ENCODE data around the gene LRWD1.
A peak's percentile ranks its signal among the peaks of the same experiment; 100 is the strongest.
"Not testable (repeated sequence)": the region's sequence is repeated elsewhere in the genome, so short reads cannot be mapped to it uniquely, and the experiment has no call there.

The LRWD1 gene

DNA sequence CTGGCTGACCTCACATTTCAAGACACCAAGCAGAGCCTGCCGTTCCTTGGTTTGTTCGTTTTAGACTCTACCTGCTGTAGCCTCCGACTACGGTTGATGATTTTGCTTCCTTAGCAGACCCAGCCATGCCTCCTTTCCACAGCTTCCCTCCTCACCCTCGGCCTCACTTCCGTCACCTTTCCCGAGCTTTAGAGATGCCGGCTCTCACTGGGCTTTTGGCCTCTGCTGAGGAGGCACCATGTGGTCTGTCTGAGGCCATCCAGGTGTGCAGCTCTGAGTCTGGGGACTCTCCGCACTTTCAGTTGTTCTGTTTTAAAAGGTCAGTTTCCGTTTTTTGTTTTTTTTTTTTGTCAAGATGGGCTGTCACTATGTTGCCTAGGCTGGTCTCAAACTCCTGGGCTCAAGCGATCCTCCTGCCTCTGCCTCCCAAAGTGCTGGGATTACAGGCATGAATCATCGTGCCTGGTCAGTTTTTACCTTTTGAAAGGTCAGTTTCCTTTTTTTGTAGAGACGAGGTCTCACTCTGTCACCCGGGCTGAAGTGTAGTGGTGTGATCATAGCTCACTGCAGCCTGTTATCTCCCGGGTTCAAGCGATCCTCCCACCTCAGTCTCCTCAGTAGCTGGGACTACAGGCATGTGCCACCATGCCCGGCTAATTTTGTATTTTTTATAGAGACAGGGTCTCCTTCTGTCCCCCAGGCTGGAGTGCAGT is 19.7 kb upstream of the LRWD1 start:
- no peak for DNase-seq (ENCODE audit: low spot score)

DNA sequence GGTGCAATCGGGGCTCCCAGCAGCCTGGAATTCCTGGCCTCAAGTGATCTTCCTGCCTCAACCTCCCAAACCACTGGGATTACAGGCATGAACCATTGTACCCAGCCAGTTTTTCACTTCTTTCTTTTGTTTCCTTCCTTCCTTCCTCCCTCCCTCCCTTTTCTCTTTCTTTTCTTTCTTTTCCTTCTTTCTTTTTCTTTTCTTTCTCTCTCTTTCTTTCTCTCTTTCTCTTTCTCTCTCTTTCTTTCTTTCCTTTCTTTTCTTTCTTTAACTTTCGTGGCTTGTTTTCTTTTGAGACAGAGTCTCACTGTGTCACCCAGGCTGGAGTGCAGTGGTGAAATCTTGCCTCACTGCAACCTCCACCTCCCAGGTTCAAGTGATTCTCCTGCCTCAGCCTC is 19.1 kb upstream of the LRWD1 start:
- no peak for DNase-seq (ENCODE audit: low spot score)

DNA sequence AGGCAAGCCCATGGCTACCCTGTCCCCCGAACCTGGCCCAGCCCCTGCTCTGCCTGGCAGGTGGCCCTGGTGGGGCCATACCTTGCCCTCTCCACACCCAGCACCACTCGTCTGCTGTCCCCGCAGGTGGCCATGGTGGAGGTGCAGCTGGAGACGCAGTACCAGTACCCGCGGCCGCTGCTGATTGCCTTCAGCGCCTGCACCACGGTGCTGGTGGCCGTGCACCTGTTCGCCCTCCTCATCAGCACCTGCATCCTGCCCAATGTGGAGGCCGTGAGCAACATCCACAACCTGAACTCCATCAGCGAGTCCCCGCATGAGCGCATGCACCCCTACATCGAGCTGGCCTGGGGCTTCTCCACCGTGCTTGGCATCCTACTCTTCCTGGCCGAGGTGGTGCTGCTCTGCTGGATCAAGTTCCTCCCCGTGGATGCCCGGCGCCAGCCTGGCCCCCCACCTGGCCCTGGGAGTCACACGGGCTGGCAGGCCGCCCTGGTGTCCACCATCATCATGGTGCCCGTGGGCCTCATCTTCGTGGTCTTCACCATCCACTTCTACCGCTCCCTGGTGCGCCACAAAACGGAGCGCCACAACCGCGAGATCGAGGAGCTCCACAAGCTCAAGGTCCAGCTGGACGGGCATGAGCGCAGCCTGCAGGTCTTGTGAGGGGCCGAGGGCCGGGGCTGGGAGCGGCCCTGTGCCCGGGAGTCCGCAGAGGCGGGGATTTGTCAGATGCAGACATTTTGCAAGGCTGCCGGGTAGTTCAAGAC is 18.2 kb upstream of the LRWD1 start:
- DNase-seq (ENCODE audit: low spot score) = no peak

DNA sequence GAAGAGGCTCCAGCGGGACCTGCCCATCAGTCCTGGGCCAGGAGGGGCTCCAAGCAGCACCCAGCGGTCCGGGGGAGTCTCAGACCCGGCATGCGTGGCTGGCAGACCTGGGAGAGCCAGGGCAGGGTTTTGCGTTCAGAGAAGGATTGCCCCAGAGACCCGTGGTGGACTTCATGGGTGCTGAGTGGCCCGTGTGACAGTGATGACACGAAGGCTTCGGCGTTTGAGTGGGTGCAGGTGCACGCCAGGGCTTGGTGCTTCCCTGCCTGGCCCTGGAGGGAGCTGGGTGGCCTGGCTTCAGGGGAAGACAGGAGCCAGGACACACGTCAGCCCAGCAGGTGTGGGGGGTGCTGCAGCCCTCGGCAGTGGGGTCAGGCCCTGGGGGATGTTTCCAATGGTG is 17.5 kb upstream of the LRWD1 start:
- no peak for DNase-seq (ENCODE audit: low spot score)

DNA sequence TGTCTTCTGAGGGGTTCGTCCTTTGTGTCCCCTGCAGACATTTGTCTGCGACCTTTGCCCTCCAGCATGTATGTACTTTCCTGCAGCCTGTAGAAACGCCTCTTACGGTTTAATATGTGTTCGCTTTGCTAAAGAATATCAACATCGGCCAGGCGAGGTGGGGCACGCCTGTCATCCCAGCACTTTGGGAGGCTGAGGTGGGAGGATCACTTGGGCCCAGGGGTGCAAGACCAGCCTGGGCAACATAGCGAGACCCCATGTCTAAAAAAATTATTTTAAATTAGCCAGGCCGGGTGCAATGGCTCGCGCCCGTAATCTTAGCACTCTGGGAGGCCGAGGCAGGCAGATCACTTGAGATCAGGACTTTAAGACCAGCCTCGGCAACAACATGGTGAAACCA is 15.6 kb upstream of the LRWD1 start:
- no peak for DNase-seq (ENCODE audit: low spot score)

DNA sequence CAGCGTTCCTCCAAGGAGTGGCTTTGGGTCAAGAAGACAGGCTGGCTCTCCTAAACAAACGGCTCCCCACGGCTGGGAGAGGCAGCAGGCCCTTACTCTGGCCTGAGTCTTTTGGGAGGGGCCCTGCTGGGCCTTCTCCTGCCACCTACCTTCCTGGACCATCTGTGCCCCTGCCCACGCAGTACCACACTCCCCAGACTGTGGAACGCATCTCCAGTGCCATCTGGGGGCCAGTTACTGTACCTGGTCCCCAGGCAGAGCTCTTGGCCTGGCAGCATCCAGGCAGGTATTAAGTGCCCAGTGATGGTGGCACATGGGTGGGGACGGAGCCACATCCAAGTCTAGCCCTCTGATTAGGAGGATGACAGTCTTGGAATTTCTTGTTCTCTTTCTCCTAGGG is 14.5 kb upstream of the LRWD1 start:
- DNase-seq (ENCODE audit: low spot score) = no peak

DNA sequence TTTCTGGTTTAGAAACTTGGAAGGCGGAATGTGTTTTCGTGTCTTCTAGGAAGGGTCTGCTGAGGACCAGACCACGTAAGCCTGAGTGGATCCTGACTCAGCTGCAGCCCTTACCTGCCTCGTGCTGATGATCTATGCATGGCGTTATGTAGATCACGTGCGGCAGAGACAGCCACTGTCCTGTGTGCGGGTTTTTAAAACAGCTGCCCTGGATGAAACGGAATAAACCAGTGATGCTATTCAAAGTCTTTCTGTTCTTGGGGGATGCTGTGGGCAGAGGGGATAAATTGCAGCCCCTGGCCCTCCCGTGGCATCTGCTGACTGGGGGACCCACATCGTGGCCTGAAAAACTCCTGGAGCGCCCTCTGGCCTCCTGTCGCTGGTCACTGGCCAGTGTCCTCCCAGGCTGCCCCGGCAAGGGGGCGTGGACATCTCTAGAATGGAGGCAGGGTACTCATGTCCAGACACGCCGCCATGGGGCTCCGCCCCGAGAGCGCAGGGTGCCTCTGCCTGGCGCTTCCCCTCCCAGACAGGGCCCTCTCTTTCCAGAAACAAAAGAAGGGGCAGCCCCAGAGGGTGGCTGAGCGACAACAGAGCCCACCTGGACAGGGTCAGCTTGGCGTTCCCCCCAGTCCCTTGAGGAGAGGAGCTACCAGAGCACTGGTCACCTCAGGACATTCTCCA is 13.3 kb upstream of the LRWD1 start:
- DNase-seq (ENCODE audit: low spot score) = no peak

DNA sequence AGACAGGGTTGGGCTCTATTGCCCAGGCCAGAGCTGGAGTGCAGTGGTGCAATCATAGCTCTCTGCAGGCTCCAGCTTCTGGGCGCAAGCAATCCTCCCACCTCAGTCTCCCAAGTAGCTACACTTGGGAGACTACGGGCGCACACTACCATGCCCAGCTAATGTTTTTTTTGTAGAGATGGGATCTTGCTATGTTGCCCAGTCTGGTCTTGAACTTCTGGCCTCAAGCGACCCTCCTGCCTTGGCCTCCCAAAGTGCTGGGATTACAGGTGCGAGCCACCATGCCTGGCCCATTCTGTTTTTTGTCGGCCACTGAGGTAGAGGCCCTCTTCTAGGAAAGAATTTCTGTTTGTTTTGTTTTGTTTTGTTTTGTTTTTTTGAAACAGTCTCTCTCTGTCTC is 12.3 kb upstream of the LRWD1 start:
- no peak for DNase-seq (ENCODE audit: low spot score)

DNA sequence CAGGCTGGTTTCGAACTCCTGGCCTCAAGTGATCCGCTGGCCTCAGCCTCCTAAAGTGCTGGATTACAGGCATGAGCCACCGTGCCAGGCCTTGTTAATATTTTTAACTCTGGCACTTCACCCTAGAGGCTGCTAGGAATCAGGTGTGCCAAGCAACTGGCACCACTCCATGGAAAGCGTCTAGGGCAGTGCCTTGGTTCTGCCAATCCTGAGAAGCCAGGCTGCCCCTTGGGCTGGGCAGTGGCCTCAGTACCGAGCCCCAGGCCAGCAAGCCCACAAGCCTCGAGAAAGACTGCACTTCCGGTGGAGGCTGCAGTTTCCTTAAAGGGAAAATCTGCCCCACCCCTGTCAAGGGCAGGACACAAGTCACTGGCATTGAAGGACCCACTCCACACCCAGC is 11.5 kb upstream of the LRWD1 start:
- no peak for DNase-seq (ENCODE audit: low spot score)

DNA sequence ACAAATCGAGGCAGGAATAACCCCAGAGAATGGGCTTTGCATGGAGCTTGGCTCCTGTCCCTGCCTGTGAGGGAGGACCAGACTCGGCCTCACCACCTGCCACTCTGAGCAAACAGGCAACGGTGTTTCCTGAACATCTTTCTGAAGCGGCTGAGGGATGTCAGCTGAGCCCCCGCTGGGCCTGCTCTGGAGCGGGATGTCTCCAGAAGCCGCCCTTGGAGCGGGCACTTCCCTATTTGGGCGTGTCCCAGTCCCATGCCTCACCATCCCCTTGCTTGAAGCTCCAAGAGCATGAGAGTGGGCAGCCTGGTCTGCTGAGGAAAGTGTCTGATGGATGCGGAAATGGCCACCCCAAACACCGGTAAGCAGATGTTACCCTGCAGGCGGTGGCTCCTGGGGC is 10.3 kb upstream of the LRWD1 start:
- DNase-seq (ENCODE audit: low spot score) = no peak

DNA sequence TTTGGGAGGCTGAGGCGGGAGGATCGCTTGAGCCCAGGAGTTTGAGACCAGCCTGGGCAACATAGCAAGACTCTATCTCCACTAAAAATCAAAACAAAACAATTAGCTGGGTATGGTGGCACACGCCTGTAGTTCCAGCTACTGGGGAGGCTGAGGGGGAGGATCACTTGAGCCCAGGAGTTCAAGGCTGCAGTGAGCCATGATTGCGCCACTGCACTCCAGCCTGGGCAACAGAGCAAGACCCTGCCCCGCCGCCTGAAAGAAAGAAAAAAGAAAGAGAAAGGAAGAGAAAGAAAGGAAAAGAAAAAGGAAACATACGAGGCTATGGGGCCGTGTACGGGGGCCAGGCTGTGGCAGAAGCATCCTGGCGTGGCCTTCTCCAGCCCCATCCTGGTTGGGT is 9.9 kb upstream of the LRWD1 start:
- not testable (repeated sequence) for DNase-seq (ENCODE audit: low spot score)

DNA sequence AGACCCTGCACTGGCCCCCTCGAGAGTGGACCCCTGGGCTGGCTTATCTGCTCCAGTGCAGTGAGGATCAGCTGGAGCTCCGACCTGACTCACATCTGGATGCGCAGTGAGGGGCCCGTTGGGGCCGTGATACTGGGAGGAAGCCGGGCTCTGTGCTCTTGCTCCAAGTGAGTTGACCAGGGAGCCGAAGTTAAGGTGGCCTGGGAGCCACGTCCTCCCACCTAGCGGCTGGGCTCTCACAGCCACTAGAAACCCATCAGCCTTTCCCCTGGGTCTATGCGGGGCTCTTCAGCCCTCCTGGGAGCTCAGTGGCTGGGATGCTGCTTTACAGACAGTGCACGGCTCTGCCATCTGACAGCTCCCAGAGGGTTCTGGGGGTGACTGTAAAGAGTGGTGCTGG is 9.2 kb upstream of the LRWD1 start:
- DNase-seq (ENCODE audit: low spot score) = no peak

DNA sequence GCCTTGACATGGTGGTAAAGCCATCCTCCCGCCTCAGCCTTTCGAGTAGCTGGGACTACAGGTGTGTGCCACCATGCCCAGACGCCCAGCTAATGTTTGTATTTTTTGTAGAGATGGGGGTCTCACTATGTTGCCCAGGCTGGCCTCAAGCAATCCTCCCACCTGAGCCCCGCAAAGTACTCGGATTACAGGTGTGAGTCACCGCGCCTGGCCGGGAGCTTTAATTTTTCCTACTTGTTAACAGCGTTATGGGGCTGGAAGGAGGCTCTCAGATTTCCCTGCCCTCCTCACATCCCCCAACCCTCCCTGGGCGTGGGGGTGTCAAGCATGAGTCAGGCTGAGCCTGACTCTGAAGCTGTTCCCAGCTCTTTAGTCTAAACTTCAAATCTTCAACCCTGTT is 8.5 kb upstream of the LRWD1 start:
- no peak for DNase-seq (ENCODE audit: low spot score)

DNA sequence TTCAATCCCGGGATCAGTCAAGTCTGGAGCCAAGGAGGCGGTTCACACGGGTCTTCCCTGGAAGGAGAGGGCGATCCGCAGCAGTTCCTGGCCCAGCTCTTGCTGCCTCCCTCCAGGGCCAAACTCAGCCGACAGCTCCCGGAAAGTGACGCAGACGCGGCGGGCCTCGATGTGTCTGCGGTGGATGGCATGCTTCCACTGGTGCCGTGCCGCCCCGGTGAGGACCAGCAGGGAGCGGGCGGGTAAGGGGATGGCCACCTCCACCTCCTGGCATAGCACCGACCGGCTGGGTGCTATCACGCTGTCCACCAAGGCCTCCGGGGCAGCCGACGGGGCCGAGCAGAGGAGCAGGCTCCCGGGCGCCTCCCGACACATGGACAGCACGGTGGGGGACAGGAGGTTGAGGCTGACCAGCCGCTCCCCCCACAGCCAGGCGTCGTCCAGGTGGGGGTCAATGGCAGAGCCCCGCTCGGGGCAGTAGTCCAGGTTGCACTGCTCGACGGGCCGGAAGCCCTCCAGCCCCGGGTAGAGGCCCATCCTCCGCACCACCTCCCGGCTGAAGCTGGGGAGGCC is 7.3 kb upstream of the LRWD1 start:
- no peak for DNase-seq (ENCODE audit: low spot score)

DNA sequence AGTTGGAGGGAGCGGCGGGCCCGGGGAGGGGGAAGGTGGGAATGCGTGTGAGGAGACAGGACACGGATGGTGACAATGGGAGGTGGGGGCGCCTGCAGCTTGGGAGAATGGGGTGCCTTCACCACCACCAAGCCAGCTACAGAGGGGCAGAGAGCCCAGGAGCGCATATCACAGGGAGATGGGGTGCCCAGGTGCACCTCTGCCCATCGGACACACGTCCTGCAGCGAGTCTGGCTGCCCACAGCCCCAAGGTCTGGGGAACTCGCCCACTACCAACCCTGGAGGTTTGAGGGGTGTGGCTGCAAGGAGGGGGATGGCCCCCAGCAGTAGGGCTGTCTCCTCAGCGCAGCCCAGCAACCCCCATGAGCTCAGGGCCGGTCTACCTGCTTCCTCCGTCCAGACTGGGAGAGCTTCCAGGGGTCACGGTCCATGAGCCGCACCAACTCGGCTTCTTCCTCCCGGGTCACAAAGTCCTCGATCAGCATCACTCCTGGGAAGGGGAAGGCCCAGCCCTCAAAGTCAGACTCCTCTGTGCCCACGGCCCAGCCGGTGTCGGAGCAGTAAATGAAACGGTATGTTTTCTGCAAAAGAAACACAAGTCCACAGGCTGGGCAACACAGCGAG is 5.5 kb upstream of the LRWD1 start:
- DNase-seq (ENCODE audit: low spot score) = no peak

DNA sequence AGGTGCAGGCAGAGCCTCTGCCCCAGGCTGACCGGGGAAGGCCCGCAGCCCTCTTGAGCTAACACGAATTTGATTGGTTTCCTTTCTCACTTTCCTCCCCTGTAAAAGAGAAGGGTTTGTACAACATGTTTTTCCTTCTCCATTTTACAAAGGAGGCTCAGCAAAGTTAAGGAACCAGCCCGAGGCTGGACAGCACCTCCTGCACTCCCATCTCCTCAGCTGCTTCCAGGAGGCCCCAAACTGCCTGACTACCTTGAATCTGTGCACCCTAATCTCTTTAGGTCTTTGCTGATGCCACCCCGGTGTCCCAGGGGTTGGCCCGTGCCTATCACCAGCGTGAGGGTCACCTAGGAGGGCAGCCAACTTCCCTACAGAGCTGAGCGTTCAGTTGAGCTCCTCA is 4.3 kb upstream of the LRWD1 start:
- no peak for DNase-seq (ENCODE audit: low spot score)

DNA sequence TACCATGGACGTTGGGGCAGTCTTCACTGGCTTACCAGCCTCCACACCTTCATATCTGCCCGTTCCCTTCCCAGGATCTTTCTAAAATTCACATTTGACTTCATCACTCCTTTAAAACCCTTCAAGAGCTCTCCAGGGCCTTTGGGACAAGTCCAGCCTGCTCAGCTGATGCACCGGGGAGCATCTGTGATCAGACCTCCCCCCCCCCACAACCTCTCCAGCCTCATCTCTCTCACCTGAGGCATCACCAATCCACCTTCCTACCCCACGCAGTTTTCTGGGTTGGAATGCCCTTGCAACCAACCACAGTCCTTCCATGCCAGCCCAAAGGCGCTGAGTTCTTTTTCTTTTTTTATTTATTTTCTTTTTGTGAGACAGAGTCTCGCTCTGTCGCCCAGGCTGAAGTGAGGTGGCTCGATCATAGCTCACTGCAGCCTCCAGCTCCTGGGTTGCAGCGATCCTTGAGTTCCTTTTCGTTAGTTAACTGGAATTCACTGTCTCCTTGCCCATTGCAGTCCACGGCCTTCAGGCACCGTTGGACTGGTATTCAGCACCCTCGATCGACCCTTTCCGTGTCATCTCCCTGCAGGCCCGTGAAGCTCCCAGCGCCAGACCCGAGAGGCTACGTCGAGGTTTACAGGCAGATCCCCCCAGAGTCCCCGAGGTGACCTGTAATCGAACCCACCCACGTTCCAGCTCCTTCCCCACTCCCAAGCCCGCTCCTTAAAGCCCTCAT is 775 bp upstream of the LRWD1 start:
- peak; percentile 21 for DNase-seq (ENCODE audit: low spot score)

DNA sequence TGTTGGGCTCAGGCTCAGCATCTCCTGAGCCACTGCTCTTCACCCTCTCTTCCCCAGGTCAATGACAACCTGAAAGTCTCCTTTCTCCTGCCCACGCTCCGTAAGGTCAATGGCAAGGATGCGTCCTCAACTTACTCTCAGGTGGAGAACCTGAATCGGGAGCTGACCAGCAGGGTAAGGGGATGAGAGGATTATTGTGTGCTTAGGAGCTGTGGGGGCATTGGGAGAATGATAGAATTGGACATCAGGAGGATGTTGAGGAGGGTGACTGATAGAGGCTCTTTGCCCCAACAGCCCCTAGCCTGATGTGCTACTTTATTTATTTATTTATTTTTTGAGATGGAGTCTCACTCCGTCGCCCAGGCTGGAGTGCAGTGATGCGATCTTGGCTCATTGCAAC is 1.3 kb downstream of the LRWD1 start:
- no peak for DNase-seq (ENCODE audit: low spot score)

DNA sequence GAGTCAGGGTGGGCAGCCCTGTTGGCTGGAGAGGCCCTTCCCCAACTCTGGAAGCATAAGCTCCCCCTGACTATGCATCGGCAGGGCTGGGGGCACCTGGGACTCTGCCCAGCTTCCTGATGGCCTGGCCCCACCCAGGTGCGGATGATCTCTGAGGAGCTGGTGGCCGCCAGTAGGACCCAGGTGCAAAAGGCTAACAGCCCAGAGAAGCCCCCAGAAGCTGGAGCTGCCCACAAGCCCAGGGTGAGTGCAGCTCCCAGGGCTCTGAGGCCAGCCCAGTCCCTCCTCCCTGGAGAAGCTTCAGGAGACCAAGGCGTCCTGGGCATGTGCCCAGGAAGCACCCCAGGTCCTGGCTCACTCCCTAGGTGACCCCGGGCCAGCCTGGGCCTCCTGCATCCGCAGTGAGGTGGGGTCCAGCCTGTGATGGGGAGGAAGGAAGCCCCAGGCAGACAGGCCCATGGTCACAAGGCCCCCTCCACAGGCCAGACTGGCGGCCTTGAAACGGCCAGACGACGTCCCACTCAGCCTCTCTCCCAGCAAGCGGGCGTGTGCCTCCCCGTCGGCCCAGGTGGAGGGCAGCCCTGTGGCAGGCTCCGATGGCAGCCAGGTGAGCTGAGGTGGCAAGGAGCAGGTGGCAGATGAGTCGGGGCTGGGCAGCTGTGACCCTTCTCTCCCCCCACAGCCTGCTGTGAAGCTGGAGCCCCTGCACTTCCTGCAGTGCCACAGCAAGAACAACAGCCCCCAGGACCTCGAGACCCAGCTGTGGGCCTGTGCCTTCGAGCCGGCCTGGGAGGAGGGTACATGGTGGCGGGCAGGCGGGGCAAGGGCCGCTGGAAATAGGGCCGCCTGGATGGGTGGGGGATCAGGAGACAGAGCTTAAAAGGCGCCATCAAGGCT is 3.0 kb downstream of the LRWD1 start:
- no peak for DNase-seq (ENCODE audit: low spot score)

DNA sequence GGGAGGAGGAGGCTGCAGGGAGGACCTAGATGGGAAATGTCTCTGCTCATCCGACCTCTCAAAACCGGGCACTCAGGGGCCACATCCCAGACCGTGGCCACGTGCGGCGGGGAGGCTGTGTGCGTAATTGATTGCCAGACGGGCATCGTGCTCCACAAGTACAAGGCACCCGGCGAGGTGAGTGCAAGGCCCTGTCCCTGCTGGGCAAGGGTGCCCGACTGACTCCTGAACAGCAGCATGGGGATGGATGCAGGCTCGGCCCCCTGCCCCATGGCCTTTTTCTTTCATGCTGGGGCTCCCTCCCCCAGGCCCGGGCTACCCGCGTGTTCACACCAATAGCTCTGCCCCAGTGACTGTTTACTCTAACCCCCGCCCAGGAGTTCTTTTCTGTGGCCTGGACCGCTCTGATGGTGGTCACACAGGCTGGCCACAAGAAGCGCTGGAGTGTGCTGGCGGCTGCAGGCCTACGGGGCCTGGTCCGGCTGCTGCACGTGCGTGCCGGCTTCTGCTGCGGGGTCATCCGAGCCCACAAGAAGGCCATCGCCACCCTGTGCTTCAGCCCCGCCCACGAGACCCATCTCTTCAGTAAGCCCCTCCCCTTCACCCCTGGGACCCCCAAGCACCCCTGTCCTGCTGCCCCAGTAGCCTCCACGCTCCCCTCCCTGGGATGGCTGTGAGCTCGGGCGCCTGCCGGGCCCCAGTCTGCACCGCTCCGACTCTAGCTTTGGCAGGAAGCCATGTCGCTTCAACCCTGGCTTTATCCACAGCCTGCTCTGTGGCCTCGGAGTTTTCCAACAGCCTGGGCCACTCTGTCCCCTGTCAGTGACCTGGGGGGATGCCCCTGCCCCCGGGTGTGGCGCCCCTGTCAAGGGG is 3.9 kb downstream of the LRWD1 start:
- no peak for DNase-seq (ENCODE audit: low spot score)

All from AG08395 (cell line).